ACC112 (cell line): ENCODE measurements around the gene IL12RB2.
A peak's percentile ranks its signal among the peaks of the same experiment; 100 is the strongest.

Source experiments
- H2AFZ ChIP-seq: fragments of 200-600 bp; sonication (generic); one replicate; pipeline ENCODE4 v1.6.0; 2017; ENCODE audit warnings: antibody characterized with exemption, low read length; ENCODE audit not compliant: unreplicated experiment
- H3K27ac ChIP-seq: fragments of 200-600 bp; sonication (generic); 2 replicates; pipeline ENCODE4 v1.5.1; 2014; ENCODE audit warnings: low read depth, mild to moderate bottlenecking, antibody characterized with exemption, low read length, moderate library complexity
- H3K27me3 ChIP-seq: fragments of 200-600 bp; sonication (generic); 2 replicates; pipeline ENCODE4 v1.6.1; 2014; ENCODE audit warnings: mild to moderate bottlenecking, antibody characterized with exemption, low read length, moderate library complexity, mixed read lengths; ENCODE audit not compliant: insufficient read depth
- H3K36me3 ChIP-seq: fragments of 200-600 bp; sonication (generic); 2 replicates; pipeline ENCODE4 v1.6.1; 2016; ENCODE audit warnings: mild to moderate bottlenecking, antibody characterized with exemption, low read length, moderate library complexity, mixed read lengths; ENCODE audit not compliant: insufficient read depth
- H3K4me1 ChIP-seq: fragments of 200-600 bp; sonication (generic); one replicate; pipeline ENCODE4 v1.6.1; 2016; ENCODE audit warnings: low read length, mixed read lengths; ENCODE audit not compliant: insufficient read depth, unreplicated experiment, control insufficient read depth
- H3K4me3 ChIP-seq: fragments of 200-600 bp; sonication (generic); 2 replicates; pipeline ENCODE4 v1.5.1; 2014; ENCODE audit warnings: mild to moderate bottlenecking, low read depth, low read length
- H3K79me2 ChIP-seq: fragments of 200-600 bp; sonication (generic); one replicate; pipeline ENCODE4 v1.6.0; 2016; ENCODE audit warnings: low read length; ENCODE audit not compliant: control insufficient read depth, unreplicated experiment, insufficient read depth

Gene IL12RB2

DNA sequence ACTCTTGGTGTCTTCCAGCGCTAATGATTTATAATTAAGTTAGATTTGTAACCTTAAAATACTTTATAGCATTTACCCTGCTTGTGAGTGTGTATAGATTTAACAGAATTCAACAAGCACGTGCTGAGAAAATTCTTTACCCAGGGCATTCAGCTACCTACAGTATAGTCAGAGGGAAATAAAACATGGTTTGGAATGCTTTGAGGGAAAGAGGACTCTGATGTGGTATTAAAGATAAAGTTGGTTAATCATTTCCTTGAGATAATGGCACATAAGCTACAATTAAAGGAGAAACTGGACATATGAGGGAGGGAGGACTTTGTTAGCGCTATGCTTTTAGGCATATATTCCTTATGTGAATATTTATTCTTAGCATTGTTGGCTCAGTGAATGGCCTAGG is 26.4 kb upstream of the IL12RB2 start:
- Histone ChIP-seq H3K79me2 (no peaks in the 10 kb centered on the region), H3K27ac (no peak overlapping the region), H3K4me3 (no peak overlapping the region), H3K36me3 (no peaks in the 10 kb centered on the region), H3K27me3 (peaks cover 4% of the 10 kb centered on the region; the same call in 1 of the 2 replicates), H3K4me1 (peaks cover 5% of the 10 kb centered on the region), H2AFZ (no peak overlapping the region)

DNA sequence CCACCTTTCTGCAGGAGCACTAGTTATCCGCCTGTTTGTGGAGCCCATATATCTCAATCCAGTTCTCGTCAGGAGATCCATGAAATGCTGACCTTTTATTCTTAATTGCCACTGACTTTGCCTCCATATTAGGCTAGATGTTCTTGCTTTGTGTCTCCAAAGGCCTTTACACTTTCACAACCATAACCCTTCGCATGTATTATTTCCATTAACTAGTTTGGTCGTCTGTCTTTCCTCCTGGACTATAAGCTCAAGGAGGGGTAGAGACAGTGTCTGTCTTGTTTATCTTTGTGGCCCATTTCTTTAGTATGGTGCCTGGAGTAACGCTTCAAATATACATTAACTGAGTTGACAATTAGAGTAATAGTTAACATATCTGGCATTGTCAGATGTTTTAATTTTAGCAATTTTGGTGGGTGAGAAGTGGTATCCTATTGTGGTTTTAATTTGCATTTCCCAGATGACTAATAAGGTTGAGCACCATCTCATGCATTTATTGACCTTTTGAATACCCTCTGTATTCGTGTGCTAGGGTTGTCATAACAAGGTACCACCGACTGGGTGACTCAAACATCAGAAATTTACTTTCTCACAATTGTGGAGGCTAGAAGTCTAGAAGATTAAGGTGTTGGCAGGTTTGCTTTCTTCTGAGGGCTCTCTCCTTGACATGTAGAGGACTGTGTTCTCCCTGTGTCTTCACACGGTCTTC is 21.7 kb upstream of the IL12RB2 start:
- Histone ChIP-seq H3K27ac (peak overlapping the region; percentile 29; the same call in 1 of the 2 replicates), H3K4me1 (peaks cover 9% of the 10 kb centered on the region), H2AFZ (no peak overlapping the region), H3K36me3 (no peaks in the 10 kb centered on the region), H3K27me3 (no peaks in the 10 kb centered on the region), H3K4me3 (no peak overlapping the region), H3K79me2 (no peaks in the 10 kb centered on the region)

DNA sequence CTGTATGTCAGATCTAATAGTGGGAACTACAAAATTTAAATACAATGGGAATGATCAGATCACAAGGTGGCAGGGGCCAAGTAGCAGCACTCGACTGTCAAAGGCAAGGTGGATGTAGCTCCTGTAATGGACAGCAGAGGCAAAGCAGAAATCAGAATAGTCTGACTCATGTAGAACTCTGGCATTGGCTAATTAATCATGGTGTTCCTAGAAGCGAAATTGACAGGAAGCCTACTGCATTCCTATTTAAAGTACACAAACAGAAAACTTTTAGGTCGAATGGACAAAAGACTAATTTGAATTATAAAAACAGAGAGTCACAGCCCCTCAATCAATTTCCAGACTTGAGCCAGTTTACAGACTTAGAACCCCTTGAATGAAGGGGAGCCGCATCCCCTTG is 17.4 kb upstream of the IL12RB2 start:
- Histone ChIP-seq H3K4me1 (peaks cover 19% of the 10 kb centered on the region), H3K4me3 (no peak overlapping the region), H3K36me3 (no peaks in the 10 kb centered on the region), H3K27me3 (no peaks in the 10 kb centered on the region), H2AFZ (no peak overlapping the region), H3K27ac (no peak overlapping the region), H3K79me2 (no peaks in the 10 kb centered on the region)

DNA sequence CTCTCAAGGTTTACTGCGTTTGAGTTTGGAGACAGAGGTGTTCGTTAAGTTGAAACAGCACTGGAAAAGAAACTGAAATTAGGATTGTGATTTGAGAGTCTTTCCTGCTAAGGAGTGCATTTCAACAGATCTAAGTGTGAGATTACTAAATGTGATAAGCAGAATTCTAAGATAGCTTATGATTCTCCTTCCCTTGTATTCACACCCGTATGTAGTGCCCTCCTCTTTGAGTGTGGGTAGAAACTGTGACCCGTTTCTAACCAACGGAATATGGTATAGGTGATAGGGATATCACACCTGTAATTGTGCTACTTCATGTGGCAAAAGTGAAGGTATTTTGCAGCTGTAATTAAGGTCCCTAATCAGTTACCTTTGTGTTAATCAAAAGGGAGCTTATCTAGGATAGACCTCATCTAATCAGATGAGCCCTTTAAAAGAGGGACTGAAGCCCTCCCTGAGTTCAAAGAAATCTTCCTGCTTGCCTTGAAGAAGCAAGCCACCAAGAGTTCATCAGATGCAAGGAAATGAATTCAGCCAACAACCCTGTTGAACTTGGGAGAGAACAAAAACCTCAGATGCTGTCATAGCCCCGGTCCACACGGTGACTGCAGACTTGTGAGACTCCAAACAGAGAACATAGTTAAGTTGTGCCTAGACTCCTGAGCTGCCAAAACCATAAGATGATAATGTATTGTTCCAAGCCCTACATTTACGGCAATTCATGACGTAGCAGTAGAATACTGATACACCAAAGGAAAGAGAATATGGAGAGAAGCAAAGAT is 12.6 kb upstream of the IL12RB2 start:
- Histone ChIP-seq H3K36me3 (no peaks in the 10 kb centered on the region), H2AFZ (no peak overlapping the region), H3K79me2 (no peaks in the 10 kb centered on the region), H3K27me3 (no peaks in the 10 kb centered on the region), H3K4me1 (peaks cover 10% of the 10 kb centered on the region), H3K27ac (no peak overlapping the region), H3K4me3 (no peak overlapping the region)

DNA sequence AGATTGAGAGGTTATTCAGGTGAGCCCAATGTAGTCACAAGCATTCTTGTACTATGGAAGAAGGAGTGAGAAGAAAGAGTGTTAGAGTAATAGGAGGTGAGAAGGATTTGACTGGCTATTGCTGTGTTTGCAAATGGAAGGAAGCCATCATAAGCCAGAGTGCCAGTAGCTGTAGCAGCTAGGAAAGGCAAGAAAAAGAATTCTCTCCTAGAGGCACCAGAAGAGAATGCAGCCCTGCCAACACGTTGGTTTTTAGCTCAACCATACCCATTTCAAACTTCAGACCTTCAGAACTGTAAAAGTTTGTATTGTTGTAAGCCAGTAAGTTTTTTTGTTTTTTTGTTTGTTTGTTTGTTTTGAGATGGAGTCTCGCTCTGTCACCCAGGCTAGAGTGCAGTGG is 8.9 kb upstream of the IL12RB2 start:
- Histone ChIP-seq H3K79me2 (no peaks in the 10 kb centered on the region), H3K4me1 (peaks cover 5% of the 10 kb centered on the region), H2AFZ (no peak overlapping the region), H3K36me3 (no peaks in the 10 kb centered on the region), H3K4me3 (no peak overlapping the region), H3K27me3 (no peaks in the 10 kb centered on the region), H3K27ac (no peak overlapping the region)

DNA sequence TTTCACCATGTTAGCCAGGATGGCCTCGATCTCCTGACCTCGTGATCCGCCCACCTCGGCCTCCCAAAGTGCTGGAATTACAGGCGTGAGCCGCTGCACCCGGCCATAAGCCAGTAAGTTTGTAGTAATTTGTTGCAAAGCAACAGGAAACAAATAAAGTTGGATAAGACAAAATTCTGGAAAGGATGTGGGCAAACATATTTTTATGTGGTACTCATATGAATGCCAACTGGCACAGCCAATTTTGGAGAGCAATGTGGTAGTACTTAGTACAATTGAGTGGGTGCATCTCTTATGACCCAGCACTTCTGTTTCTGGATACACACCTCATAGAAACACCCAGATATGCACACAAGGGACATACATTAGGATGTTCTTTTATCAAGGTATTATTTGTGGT is 8.4 kb upstream of the IL12RB2 start:
- H3K36me3 ChIP-seq = no peaks in the 10 kb centered on the region
- no peak overlapping the region for H3K4me3 ChIP-seq
- no peak overlapping the region for H3K27ac ChIP-seq
- no peaks in the 10 kb centered on the region for H3K4me1 ChIP-seq
- no peaks in the 10 kb centered on the region for H3K79me2 ChIP-seq
- H2AFZ ChIP-seq = peak overlapping the region; percentile 18
- H3K27me3 ChIP-seq = no peaks in the 10 kb centered on the region

DNA sequence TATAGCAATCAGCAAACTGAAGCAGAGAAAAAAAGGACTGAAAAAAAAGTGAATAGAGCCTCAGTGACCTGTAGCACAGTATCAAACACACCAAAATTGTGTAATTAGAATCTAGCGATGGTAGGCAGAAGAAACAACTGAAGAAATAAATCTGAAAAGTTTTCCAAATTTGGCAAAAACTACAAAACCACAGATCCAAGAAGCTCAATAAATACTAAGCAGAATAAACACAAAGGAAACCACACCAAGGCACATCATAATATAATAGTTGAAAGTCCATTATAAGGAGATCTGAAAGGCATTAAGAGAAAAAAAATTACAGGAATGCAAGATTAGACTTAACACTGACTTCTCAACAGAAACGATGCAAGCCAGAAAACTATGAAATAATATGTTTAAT is 7.1 kb upstream of the IL12RB2 start:
- H3K4me3 ChIP-seq = peak overlapping the region; percentile 51
- no peak overlapping the region for H3K27ac ChIP-seq
- H3K4me1 ChIP-seq = no peaks in the 10 kb centered on the region
- H3K27me3 ChIP-seq = no peaks in the 10 kb centered on the region
- H2AFZ ChIP-seq = peak overlapping the region; percentile 16
- no peaks in the 10 kb centered on the region for H3K36me3 ChIP-seq
- H3K79me2 ChIP-seq = no peaks in the 10 kb centered on the region

DNA sequence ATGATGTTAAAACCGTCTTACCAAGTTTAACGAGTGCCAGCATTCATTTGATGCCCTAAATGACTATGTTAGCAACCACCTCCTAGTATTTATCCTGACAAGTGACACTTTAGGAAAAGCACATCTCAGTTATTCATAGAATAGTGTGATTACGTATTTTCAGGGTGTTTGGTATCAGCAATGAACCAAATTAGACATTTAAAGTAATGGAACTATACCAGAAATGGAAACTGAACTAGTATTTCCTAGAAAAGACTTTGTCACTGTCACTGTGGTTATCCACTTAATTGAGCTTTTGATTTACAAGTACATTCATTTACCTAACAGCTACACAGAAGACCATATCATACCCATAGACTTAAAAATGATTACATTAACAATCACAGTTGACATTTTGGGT is 3.6 kb upstream of the IL12RB2 start:
- H2AFZ ChIP-seq = no peak overlapping the region
- H3K79me2 ChIP-seq = no peaks in the 10 kb centered on the region
- H3K4me1 ChIP-seq = no peaks in the 10 kb centered on the region
- H3K27me3 ChIP-seq = peaks cover 6% of the 10 kb centered on the region; the same call in 1 of the 2 replicates
- H3K36me3 ChIP-seq = no peaks in the 10 kb centered on the region
- H3K4me3 ChIP-seq = no peak overlapping the region
- no peak overlapping the region for H3K27ac ChIP-seq

DNA sequence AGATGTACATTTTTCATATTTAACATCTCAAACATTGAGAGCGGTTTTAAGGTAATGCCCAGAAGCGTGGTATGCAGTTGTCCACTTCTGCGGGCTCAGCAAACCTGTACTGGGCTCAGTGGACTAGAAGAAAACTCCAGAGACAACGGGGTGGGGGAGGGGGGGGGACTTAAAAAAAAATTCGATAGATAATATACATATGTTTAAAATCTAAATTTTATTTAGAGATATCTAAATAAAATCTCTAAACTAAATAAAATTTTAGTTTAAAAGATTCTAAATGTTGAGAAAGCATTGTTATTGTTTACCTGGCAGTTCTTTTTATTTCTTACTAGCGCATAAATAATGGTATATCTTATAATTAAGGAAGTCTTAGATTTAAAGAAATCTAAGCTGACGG is 1.1 kb upstream of the IL12RB2 start:
- Histone ChIP-seq H3K4me3 (no peak overlapping the region), H3K4me1 (no peaks in the 10 kb centered on the region), H2AFZ (no peak overlapping the region), H3K36me3 (no peaks in the 10 kb centered on the region), H3K27me3 (peaks cover 6% of the 10 kb centered on the region; the same call in 1 of the 2 replicates), H3K79me2 (no peaks in the 10 kb centered on the region), H3K27ac (no peak overlapping the region)

DNA sequence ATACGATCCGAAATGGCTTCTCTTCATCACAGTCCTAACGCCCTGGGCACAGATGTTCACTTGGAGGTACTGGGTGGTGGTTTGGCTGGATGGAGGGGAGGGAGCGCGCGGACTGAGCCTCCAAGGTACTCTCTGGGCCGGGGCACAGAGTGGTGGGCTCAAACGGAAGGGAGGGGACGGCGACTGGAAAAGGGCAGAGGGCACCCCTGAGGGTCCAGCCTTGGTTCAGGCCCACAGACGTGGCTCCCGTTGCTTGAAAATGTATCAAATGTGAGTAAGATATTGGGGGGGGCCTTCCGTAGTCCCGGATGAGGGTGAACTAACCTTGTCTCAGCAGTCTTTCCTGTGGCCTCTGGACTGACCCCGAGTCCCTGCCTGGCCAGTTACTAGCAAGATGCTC is 463 bp downstream of the IL12RB2 start:
- no peaks in the 10 kb centered on the region for H3K36me3 ChIP-seq

DNA sequence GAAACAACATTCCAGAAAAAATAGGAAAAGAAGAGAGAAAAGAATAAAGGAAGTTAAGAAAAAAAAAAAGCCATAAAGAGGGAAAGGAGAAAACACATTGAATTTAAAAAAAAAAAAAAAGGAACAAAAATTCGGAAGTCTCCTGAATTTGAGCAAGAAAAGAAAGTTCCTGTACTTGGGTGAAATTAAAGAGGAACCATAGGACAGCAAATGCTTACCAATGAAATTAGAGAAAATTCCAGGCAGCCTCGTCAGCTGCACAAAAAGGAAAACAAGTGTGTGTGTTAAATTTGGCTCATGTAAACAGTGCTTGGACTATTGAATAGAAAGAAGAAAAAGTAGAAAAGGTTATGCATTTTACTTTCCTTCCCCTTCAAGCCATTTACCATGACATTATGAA is 4.9 kb downstream of the IL12RB2 start:
- H3K27me3 ChIP-seq = 0 out of 2 replicates have a peak, but pooled peaks cover 4% of the 10 kb centered on the region
- no peaks in the 10 kb centered on the region for H3K79me2 ChIP-seq
- no peak overlapping the region for H2AFZ ChIP-seq
- H3K27ac ChIP-seq = no peak overlapping the region
- no peaks in the 10 kb centered on the region for H3K4me1 ChIP-seq
- H3K36me3 ChIP-seq = no peaks in the 10 kb centered on the region
- no peak overlapping the region for H3K4me3 ChIP-seq

More for the DNA sequence above, 463 bp downstream of the IL12RB2 start:
- Histone ChIP-seq H3K4me3 (peak overlapping the region; percentile 77), H2AFZ (no peak overlapping the region), H3K27ac (no peak overlapping the region), H3K27me3 (peaks cover 6% of the 10 kb centered on the region; the same call in 1 of the 2 replicates), H3K4me1 (no peaks in the 10 kb centered on the region), H3K79me2 (no peaks in the 10 kb centered on the region)
